Stomach smooth muscle (tissue), 2 donors: Measurements from ENCODE around the gene RCOR1.

ENCODE experiments used
- H3K27ac ChIP-seq: one replicate; pipeline ENCODE4 v1.7.0; 2013; ENCODE audit warnings: mild to moderate bottlenecking, low read length, inconsistent platforms
- H3K27me3 ChIP-seq, 2 donors: one replicate each; pipeline ENCODE4 v1.7.0; 2013; ENCODE audit warnings: low read length in 2 of 2; ENCODE audit not compliant: insufficient read depth in 2 of 2, control insufficient read depth in 1 of 2
- H3K36me3 ChIP-seq, 2 donors: one replicate each; pipeline ENCODE4 v1.7.0; 2013; ENCODE audit warnings: low read length in 2 of 2; ENCODE audit not compliant: control insufficient read depth in 2 of 2, insufficient read depth in 2 of 2
- H3K4me1 ChIP-seq: one replicate; pipeline ENCODE4 v1.7.0; 2013; ENCODE audit warnings: low read length; ENCODE audit not compliant: control insufficient read depth, insufficient read depth
- H3K4me3 ChIP-seq, 2 donors: one replicate each; pipeline ENCODE4 v1.7.0; 2013; ENCODE audit warnings: low read length in 2 of 2
- H3K9ac ChIP-seq, 2 donors: one replicate each; pipeline ENCODE4 v1.7.0; 2013; ENCODE audit warnings: low read length in 2 of 2, mild to moderate bottlenecking in 1 of 2
- H3K9me3 ChIP-seq, 2 donors: one replicate each; pipeline ENCODE4 v1.7.0; 2013; ENCODE audit warnings: low read length in 2 of 2; ENCODE audit not compliant: control insufficient read depth in 2 of 2
- donor health status: healthy.
- donor health status: Pancreatic carcinoma.

RCOR1 gene

DNA sequence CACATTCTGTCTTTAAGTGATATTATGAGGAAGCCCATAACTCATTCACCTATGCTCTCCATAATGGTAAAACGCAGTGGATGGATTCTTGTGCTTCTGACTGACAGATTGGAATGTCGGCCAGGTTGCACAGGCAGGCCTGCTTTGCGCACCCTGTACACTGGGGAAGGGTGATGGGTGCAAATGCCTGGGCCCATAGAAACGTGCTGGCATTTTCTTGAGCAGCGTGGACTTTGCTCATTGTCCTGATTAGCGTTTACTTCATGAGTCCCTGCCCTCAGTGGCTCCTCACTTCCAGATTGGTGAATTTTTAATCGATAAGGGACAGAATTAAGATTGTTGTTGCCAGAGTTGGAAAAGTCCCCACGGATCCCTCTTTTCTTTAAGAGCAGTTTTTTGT, 103.9 kb downstream of the RCOR1 start:
- no peaks in the 10 kb centered on the region for H3K27me3 ChIP-seq
- no peak overlapping the region for H3K27ac ChIP-seq
- peaks cover 3% of the 10 kb centered on the region for H3K4me1 ChIP-seq
- H3K9me3 ChIP-seq: no peaks in the 10 kb centered on the region
- H3K36me3 ChIP-seq: no peaks in the 10 kb centered on the region
- H3K9ac ChIP-seq: no peak overlapping the region
- H3K4me3 ChIP-seq: no peak overlapping the region

DNA sequence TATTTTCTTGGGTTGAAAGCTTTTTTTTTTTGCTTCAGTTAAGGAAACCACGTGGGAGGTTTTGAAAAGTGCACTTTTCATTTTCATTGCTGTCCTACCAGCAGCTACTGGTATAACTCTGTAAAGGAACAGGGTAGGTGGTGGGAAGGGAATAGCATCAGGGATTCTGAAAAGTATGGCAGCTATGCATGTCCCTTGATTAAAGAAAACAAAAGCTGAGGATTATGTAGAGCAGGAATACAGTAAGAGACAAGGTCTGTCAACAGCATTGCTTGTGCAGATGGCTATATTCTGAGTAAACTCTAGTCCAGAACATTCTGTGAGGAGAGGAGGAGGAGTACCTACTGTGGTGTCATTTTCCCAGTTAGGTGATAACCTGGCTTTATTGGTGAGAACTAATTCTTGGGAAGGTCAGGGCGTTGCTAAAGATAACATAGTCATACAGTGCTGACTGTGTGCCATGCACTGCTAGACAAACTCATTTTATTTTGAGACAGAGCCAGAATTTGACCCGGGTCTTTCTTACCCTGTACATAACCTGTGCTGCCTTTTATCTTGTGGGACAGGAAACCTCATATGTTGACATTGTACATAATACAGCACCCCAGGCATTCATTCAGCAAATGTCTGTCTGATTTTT, 104.5 kb downstream of the RCOR1 start:
- Histone ChIP-seq H3K9me3 (no peaks in the 10 kb centered on the region), H3K4me1 (peaks cover 3% of the 10 kb centered on the region), H3K36me3 (no peaks in the 10 kb centered on the region), H3K4me3 (no peak overlapping the region), H3K27ac (no peak overlapping the region), H3K27me3 (no peaks in the 10 kb centered on the region), H3K9ac (no peak overlapping the region)

DNA sequence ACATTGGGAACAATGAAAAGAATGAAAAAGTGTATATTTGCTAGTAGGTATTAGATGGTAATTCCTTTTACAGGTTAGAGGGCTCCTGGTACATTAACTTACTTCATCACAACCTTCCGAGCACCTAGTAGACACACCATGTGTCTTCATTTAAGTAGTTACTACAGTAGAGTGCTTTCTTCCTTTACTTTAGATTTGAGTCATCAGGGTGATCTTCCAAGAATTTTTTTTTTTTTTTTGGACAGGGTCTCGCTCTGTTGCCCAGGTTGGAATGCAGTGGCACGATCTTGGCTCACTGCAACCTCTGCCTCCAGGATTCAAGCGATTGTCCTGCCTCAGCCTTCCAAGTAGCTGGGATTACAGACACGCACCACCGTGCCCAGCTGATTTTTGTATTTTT, 105.1 kb downstream of the RCOR1 start:
- Histone ChIP-seq H3K9me3 (no peaks in the 10 kb centered on the region), H3K4me1 (peaks cover 3% of the 10 kb centered on the region), H3K4me3 (no peak overlapping the region), H3K27ac (no peak overlapping the region), H3K36me3 (no peaks in the 10 kb centered on the region), H3K27me3 (no peaks in the 10 kb centered on the region), H3K9ac (no peak overlapping the region)

DNA sequence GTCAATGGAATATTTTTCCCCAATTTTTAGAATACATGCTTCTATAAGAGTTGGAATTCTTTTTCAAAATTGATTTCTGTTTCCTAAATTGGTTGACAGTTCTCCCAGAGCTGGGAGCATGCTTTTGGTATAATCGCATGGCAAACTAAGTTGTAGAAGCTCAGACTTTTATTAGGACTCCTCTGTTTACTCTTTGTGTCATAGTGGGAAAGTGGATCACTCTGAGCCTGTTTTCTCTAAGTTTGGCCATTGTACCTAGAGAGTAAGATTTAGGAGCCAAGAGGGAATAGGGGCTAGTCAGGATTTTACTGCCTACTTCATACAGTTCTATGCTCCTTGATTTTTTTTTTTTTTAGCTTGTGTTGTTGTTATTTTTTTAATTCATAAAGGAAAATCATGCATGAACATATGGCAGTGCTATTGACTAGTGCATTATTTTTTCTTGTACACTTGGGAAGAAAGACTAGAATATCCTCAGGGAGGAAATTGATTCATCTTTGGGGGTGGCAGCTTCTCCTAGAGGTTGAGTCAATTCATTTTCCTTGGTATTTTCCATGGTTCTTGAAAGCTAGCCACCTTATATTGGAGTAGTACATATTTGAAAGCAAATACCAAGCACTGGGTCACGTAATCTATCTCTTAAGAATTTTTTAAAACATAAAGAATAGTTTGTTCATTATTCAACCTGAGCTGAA, 107.1 kb downstream of the RCOR1 start:
- H3K4me3 ChIP-seq: no peak overlapping the region
- no peak overlapping the region for H3K9ac ChIP-seq
- H3K4me1 ChIP-seq: peaks cover 3% of the 10 kb centered on the region
- H3K27me3 ChIP-seq: no peaks in the 10 kb centered on the region
- no peaks in the 10 kb centered on the region for H3K9me3 ChIP-seq
- no peak overlapping the region for H3K27ac ChIP-seq
- peaks cover 3% of the 10 kb centered on the region in 2 donors for H3K36me3 ChIP-seq

DNA sequence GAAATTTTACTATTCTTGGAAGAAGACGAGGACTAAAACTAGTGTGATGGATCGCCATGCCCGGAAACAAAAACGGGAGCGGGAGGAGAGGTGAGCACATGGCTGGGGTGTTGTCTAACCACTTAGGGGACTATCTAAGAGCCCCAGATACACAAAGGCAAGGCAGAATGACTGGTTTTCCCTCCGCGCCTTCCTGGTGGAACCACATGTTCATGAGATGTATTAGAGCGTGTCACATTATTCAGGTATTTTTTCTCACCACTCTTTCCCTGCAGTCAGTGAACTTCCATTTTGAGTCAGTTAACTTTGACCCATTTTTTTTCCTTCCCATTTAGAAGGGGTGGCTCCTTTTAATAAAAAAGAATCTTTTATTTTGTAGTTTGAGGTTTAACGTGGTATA, 116.0 kb downstream of the RCOR1 start:
- no peak overlapping the region for H3K9ac ChIP-seq
- no peaks in the 10 kb centered on the region for H3K9me3 ChIP-seq
- H3K27me3 ChIP-seq: no peaks in the 10 kb centered on the region
- no peak overlapping the region for H3K27ac ChIP-seq
- H3K4me3 ChIP-seq: no peak overlapping the region
- peaks cover 0 to 10% of the 10 kb centered on the region in 2 donors for H3K36me3 ChIP-seq
- no peaks in the 10 kb centered on the region for H3K4me1 ChIP-seq

DNA sequence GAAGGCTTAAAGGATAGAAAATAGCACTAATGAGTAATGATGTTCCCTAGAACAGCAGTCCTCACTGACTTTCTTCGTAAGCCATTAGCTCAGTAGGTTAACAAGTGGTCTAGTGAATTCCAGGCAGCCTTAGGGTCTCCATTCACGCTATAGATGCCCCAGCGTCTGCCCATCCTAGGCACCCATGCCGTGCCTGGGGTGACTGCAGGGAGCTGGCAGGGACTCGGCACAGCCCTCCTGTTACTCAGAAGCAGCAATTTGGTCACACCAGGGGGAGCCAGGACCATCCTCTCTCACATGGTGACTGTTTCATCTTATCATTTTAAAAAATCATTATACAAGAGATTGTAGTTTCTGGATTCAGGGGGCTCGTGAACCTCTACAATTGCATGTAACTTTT, 118.8 kb downstream of the RCOR1 start:
- H3K4me1 ChIP-seq: no peaks in the 10 kb centered on the region
- H3K9ac ChIP-seq: no peak overlapping the region
- H3K27me3 ChIP-seq: no peaks in the 10 kb centered on the region
- H3K9me3 ChIP-seq: no peaks in the 10 kb centered on the region
- no peak overlapping the region for H3K27ac ChIP-seq
- H3K4me3 ChIP-seq: no peak overlapping the region
- H3K36me3 ChIP-seq: peaks cover 0 to 10% of the 10 kb centered on the region in 2 donors

DNA sequence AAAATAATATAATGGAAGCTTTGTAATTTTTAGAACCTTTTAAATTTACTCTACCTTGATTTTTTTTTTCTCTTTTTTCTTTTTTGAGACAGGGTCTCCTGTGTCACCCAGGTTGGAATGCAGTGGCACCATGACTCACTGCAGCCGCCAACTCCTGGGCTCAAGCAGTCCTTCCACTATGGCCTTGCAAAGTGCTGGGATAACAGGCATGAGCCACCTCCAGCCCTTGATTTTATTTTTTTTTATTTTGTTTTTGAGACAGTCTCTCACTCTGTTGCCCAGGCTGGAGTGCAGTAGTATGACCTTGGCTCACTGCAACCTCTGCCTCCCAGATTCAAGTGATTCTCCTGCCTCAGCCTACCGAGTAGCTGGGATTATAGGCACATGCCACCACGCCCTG, 119.5 kb downstream of the RCOR1 start:
- no peaks in the 10 kb centered on the region for H3K27me3 ChIP-seq
- H3K9me3 ChIP-seq: no peaks in the 10 kb centered on the region
- no peaks in the 10 kb centered on the region for H3K4me1 ChIP-seq
- no peak overlapping the region for H3K4me3 ChIP-seq
- H3K9ac ChIP-seq: no peak overlapping the region
- H3K36me3 ChIP-seq: peaks cover 0 to 10% of the 10 kb centered on the region in 2 donors
- H3K27ac ChIP-seq: no peak overlapping the region

DNA sequence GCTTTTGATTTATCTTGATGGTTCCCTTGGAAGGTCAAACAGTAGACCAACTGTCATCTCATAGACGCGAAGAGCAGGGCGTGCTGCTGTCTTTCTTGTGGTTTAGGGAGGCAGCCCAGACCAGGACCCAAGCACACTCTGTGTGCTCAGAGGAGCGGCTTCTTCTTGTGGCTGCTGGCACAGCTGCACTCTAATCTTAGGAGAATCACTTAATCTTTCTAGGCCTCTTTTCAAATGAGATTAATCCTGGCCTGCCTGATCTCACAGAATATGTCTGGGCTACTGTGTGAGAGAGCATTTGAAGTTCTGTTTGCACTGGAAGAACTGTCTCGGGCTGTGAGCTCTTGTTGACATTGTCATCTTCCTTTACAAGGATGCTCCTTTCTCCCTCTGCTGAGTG, 124.8 kb downstream of the RCOR1 start:
- no peaks in the 10 kb centered on the region for H3K4me1 ChIP-seq
- H3K27me3 ChIP-seq: no peaks in the 10 kb centered on the region
- peaks cover 9 to 11% of the 10 kb centered on the region in 2 donors for H3K36me3 ChIP-seq
- no peak overlapping the region for H3K27ac ChIP-seq
- no peak overlapping the region for H3K4me3 ChIP-seq
- no peak overlapping the region for H3K9ac ChIP-seq
- H3K9me3 ChIP-seq: no peaks in the 10 kb centered on the region

DNA sequence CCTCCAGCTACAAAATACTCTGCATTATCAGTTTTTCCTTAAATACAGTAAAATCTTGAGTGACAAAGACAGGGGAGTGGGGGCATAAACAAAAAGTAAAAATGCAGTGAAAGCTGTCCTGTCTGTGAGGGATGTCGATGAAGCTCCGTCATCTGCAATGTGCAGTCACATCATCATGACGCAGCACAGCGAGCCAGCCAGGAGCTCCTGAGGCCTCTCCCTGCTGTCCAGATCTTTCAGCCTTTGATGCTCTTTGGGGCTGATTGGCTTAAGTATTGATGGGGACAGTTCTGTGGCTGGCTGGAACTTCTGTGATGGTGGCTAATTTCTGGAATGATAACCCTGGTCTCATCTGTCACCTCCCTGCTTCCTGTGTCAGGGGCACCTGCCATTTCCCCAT, 130.2 kb downstream of the RCOR1 start:
- Histone ChIP-seq H3K9ac (no peak overlapping the region), H3K27me3 (no peaks in the 10 kb centered on the region), H3K9me3 (no peaks in the 10 kb centered on the region), H3K4me3 (no peak overlapping the region), H3K4me1 (no peaks in the 10 kb centered on the region), H3K36me3 (peaks cover 30 to 32% of the 10 kb centered on the region in 2 donors), H3K27ac (no peak overlapping the region)

DNA sequence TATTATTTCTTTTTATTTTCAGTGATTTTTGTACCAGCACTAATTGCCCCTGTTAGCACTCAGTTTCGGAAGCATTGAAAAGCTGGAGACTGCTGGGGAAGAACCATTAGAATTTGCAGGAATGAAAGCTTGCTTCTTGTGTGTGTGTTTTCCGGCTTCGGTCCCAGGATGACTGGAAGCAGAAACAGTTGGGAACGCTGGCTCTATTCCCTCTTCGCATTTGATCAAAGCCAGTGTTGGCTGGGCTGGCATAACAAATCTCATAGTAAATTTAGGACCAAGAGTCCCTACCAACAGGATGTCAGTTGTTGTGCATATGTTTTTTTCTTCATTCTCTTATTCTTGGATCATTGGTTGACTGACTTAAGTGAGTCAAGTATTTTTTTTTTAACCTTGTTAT, 131.2 kb downstream of the RCOR1 start:
- Histone ChIP-seq H3K4me3 (no peak overlapping the region), H3K9ac (no peak overlapping the region), H3K4me1 (no peaks in the 10 kb centered on the region), H3K27me3 (no peaks in the 10 kb centered on the region), H3K27ac (no peak overlapping the region), H3K36me3 (peaks cover 36 to 37% of the 10 kb centered on the region in 2 donors), H3K9me3 (no peaks in the 10 kb centered on the region)

DNA sequence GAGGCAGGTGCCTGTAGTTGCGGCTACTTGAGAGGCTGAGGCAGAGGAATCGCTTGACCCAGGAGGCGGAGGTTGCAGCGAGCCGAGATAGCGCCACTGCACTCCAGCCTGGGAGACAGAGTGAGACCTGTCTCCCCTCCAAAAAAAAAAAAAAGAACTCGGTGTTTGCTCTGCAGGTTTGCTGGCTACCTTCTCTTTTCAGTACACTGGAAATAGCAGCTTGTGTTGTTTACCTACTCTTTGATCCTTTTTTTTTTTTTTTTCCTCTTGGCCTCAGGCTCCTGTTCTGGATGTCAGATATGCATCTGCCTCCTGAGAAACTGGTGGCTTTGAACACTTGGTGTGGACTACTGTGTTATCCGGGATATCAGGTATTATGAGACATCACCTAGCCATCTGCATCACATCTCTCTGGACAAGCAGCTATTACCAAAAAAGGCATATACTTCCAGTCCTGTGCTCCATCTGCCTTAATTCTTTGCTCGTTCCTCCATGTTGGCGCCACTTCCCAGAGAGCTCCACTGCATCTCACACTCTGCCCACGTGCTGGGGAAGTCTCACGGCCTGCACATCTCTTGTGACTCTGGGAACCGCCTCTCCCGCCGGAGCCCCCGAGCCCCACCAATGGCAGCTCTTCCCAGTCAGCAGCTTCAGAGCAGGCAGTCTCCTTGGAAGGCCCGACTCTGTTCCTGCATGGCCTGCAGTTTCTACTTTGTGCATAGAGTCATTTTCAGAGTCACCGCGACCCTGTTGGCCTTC, 133.9 kb downstream of the RCOR1 start:
- Histone ChIP-seq H3K9ac (no peak overlapping the region), H3K4me1 (no peaks in the 10 kb centered on the region), H3K9me3 (no peaks in the 10 kb centered on the region), H3K27me3 (no peaks in the 10 kb centered on the region), H3K36me3 (peaks cover 37 to 38% of the 10 kb centered on the region in 2 donors), H3K4me3 (no peak overlapping the region), H3K27ac (no peak overlapping the region)
